ENCODE data around the gene MTHFD1. TPM values are rescaled to one million over a fixed set of nuclear protein-coding genes. Genes with fewer than 3 reads are reported as not detected.

Gene MTHFD1
- polyA plus RNA-seq, 3 donors: 11.8 to 21.3 (median 14.3) TPM

- H3K9ac ChIP-seq (ENCODE audit: insufficient read depth, low read length, poor library complexity, severe bottlenecking): peak overlapping the region; percentile 99
- WGBS (ENCODE audit: insufficient coverage): 60% methylated on average over 1 of the region's 6 CpGs
- Mint-ChIP-seq H3K36me3 (peaks cover 0 to 12% of the 10 kb centered on the region in 2 donors), H3K27ac (peak overlapping the region; percentile 93 to 99 (median 97)), H3K27me3 (ENCODE audit: low read depth in 3 of 3) (no peaks in the 10 kb centered on the region), H3K4me3 (peak overlapping the region; percentile 93 to 96), H3K9me3 (no peaks in the 10 kb centered on the region), H3K4me1 (peaks cover 46% of the 10 kb centered on the region)
- no peak for DNase-seq
- intact Hi-C loops (cut with micrococcal nuclease): loop anchor here in 1 of 2 donors (10.0 kb wide), 1 partner anchor 152 kb away; no protein-coding TSS in a partner anchor
- no peaks in the 10 kb centered on the region for H3K36me3 ChIP-seq (replicated peaks in 1 of 2; ENCODE audit: control insufficient read depth in 1 of 2, insufficient read depth in 2 of 2, low read length in 2 of 2)
- TF ChIP-seq, protein P1, sequence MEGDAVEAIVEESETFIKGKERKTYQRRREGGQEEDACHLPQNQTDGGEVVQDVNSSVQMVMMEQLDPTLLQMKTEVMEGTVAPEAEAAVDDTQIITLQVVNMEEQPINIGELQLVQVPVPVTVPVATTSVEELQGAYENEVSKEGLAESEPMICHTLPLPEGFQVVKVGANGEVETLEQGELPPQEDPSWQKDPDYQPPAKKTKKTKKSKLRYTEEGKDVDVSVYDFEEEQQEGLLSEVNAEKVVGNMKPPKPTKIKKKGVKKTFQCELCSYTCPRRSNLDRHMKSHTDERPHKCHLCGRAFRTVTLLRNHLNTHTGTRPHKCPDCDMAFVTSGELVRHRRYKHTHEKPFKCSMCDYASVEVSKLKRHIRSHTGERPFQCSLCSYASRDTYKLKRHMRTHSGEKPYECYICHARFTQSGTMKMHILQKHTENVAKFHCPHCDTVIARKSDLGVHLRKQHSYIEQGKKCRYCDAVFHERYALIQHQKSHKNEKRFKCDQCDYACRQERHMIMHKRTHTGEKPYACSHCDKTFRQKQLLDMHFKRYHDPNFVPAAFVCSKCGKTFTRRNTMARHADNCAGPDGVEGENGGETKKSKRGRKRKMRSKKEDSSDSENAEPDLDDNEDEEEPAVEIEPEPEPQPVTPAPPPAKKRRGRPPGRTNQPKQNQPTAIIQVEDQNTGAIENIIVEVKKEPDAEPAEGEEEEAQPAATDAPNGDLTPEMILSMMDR (IDR thresholded peaks at IDR 0.05): no peak
- H3K4me2 ChIP-seq (replicated peaks; ENCODE audit: extremely low read depth, low read length, poor library complexity, severe bottlenecking): peak overlapping the region; percentile 91
- peak overlapping the region; percentile 95 for H2AFZ ChIP-seq (ENCODE audit: insufficient read depth, low read depth, low read length, poor library complexity, severe bottlenecking)
- peaks cover 56% of the 10 kb centered on the region for H3K79me2 ChIP-seq (ENCODE audit: insufficient read depth, low read length)
- peak overlapping the region; percentile 49 to 91 (median 87) for H3K4me3 ChIP-seq (replicated peaks in 1 of 3; ENCODE audit: low read depth in 2 of 3, low read length in 3 of 3)
- peaks cover 25% of the 10 kb centered on the region for H4K20me1 ChIP-seq (ENCODE audit: insufficient read depth, low read length)
- no peaks in the 10 kb centered on the region for H3K27me3 ChIP-seq (ENCODE audit: control insufficient read depth in 2 of 2, insufficient read depth in 2 of 2, low read length in 2 of 2)
- H3K4me1 ChIP-seq (ENCODE audit: control insufficient read depth in 1 of 2, insufficient read depth in 2 of 2, low read length in 2 of 2): peaks cover 40 to 55% of the 10 kb centered on the region in 2 donors
- H3K9me3 ChIP-seq (replicated peaks in 1 of 2; ENCODE audit: control insufficient read depth in 1 of 2, insufficient read depth in 1 of 2, low read length in 2 of 2): no peaks in the 10 kb centered on the region
- peak overlapping the region in 1 of 2 donors; percentile 99 for H3K27ac ChIP-seq (ENCODE audit: low read depth in 1 of 2, low read length in 2 of 2)
These were observed 114.3 kb downstream of the MTHFD1 start for GRCh38 chr14:64502456-64502855.

- Histone ChIP-seq H2AFZ (ENCODE audit: insufficient read depth, low read depth, low read length, poor library complexity, severe bottlenecking) (peak overlapping the region; percentile 95), H3K27ac (ENCODE audit: low read depth in 1 of 2, low read length in 2 of 2) (peak overlapping the region; percentile 99), H3K4me2 (replicated peaks; ENCODE audit: extremely low read depth, low read length, poor library complexity, severe bottlenecking) (peak overlapping the region; percentile 91), H3K27me3 (ENCODE audit: control insufficient read depth in 2 of 2, insufficient read depth in 2 of 2, low read length in 2 of 2) (no peaks in the 10 kb centered on the region), H3K79me2 (ENCODE audit: insufficient read depth, low read length) (peaks cover 61% of the 10 kb centered on the region), H3K4me1 (ENCODE audit: control insufficient read depth in 1 of 2, insufficient read depth in 2 of 2, low read length in 2 of 2) (peaks cover 45 to 60% of the 10 kb centered on the region in 2 donors), H3K4me3 (replicated peaks in 1 of 3; ENCODE audit: low read depth in 2 of 3, low read length in 3 of 3) (peak overlapping the region; percentile 49 to 91 (median 87)), H3K9ac (ENCODE audit: insufficient read depth, low read length, poor library complexity, severe bottlenecking) (peak overlapping the region; percentile 99), H3K36me3 (replicated peaks in 1 of 2; ENCODE audit: control insufficient read depth in 1 of 2, insufficient read depth in 2 of 2, low read length in 2 of 2) (no peaks in the 10 kb centered on the region), H3K9me3 (replicated peaks in 1 of 2; ENCODE audit: control insufficient read depth in 1 of 2, insufficient read depth in 1 of 2, low read length in 2 of 2) (no peaks in the 10 kb centered on the region), H4K20me1 (ENCODE audit: insufficient read depth, low read length) (peaks cover 30% of the 10 kb centered on the region)
- Mint-ChIP-seq H3K27me3 (ENCODE audit: low read depth in 3 of 3) (no peaks in the 10 kb centered on the region), H3K36me3 (peaks cover 0 to 12% of the 10 kb centered on the region in 2 donors), H3K4me3 (peak overlapping the region; percentile 93 to 96), H3K27ac (peak overlapping the region; percentile 93 to 99 (median 97)), H3K4me1 (peaks cover 51% of the 10 kb centered on the region), H3K9me3 (no peaks in the 10 kb centered on the region)
- TF ChIP-seq, protein P1 (IDR thresholded peaks at IDR 0.05): no peak
- WGBS (ENCODE audit: insufficient coverage): 1% methylated on average over 28 of the region's 29 CpGs
- DNase-seq: peak in 1 of 3 donors; percentile 20
- intact Hi-C loops (cut with micrococcal nuclease): loop anchor here in 1 of 2 donors (10.0 kb wide), 1 partner anchor 152 kb away; no protein-coding TSS in a partner anchor
These were observed 114.8 kb downstream of the MTHFD1 start for GRCh38 chr14:64502887-64503433.

All from CD14-positive monocyte (primary cell).